ENCODE data around the gene AGBL4. TPM values are rescaled to one million over a fixed set of nuclear protein-coding genes. Genes with fewer than 3 reads are reported as not detected.

AGBL4 gene
- total and polyA plus RNA-seq, 2 of the 13 experiments (the other 11 are each of a cell fraction or from before 2014, with no cell fraction given) = not detected

- TF ChIP-seq HNF4A (CRISPR knock-in tag; IDR thresholded peaks at IDR 0.05) (no peak), HIVEP1 (CRISPR knock-in tag; IDR thresholded peaks at IDR 0.05) (no peak), IKZF5 (CRISPR knock-in tag; IDR thresholded peaks at IDR 0.05) (no peak), ZNF572 (CRISPR knock-in tag; IDR thresholded peaks at IDR 0.05) (no peak)
- H3K27ac ChIP-seq (ENCODE audit: extremely low read length, insufficient read depth, low read length) = no peak overlapping the region
- peaks cover 34% of the 10 kb centered on the region for H3K4me1 ChIP-seq (ENCODE audit: insufficient read depth, low read length)
- 86% methylated on average over 1 of the region's 1 CpG for WGBS (ENCODE audit: low lambda C conversion rate)
- no peak for DNase-seq (ENCODE audit: low spot score)
- H3K27me3 ChIP-seq (ENCODE audit: control insufficient read depth in 1 of 2, insufficient read depth in 2 of 2, low read length in 2 of 2) = no peaks in the 10 kb centered on the region
- no peak for FAIRE-seq
- H3K4me2 ChIP-seq (ENCODE audit: low read depth, low read length) = no peak overlapping the region
- no peaks in the 10 kb centered on the region for H3K9me3 ChIP-seq (ENCODE audit: low read length)
- intact Hi-C loops (cut with micrococcal nuclease; ENCODE audit: unreplicated experiment) (no loop called here), in situ Hi-C loops (cut with HindIII; ENCODE audit: extremely low pct_ligation_motif_present, low pct_unique_long_range_greater_than_20kb) (no loop called here)
- no peak overlapping the region for H2AFZ ChIP-seq (ENCODE audit: low read length)
- no peaks in the 10 kb centered on the region for H4K20me1 ChIP-seq (ENCODE audit: insufficient read depth, low read length)
- no peak overlapping the region for H3K9ac ChIP-seq (ENCODE audit: insufficient read depth, low read depth, low read length)
- H3K36me3 ChIP-seq (replicated peaks in 1 of 2; ENCODE audit: control insufficient read depth in 1 of 2, insufficient read depth in 2 of 2, low read length in 2 of 2) = no peaks in the 10 kb centered on the region
- POLR2A ChIA-PET = interaction anchor here (1.4 kb wide), 1 partner anchor 23 kb away, joined by 4 read pairs; the partner anchor contains the start of gene SPATA6
- H3K4me3 ChIP-seq (replicated peaks in 1 of 3; ENCODE audit: insufficient read depth in 1 of 3, low read depth in 2 of 3, low read length in 3 of 3) = no peak overlapping the region
- CTCF ChIA-PET (ENCODE audit: low intra/inter-chr PET ratio, low total read pairs) = no interaction called here
- no TSS peak for BruUV-seq (replicated peaks)
- ATAC-seq = no peak
- no peaks in the 10 kb centered on the region for H3K79me2 ChIP-seq (ENCODE audit: insufficient read depth, low read length)
These were observed 1528.6 kb downstream of the AGBL4 start for GRCh38 chr1:48495166-48495565.

GRCh38 chr1:48493970-48494769 lies 1529.6 kb downstream of the AGBL4 start:
- CTCF ChIA-PET (ENCODE audit: low intra/inter-chr PET ratio, low total read pairs) = no interaction called here
- H3K9me3 ChIP-seq (ENCODE audit: low read length) = no peaks in the 10 kb centered on the region
- no peaks in the 10 kb centered on the region for H3K27me3 ChIP-seq (ENCODE audit: control insufficient read depth in 1 of 2, insufficient read depth in 2 of 2, low read length in 2 of 2)
- 25% methylated on average over 5 of the region's 5 CpGs for WGBS (ENCODE audit: low lambda C conversion rate)
- peak overlapping the region; percentile 72 for H3K27ac ChIP-seq (ENCODE audit: extremely low read length, insufficient read depth, low read length)
- peak; percentile 95 for ATAC-seq
- H4K20me1 ChIP-seq (ENCODE audit: insufficient read depth, low read length) = no peaks in the 10 kb centered on the region
- no peaks in the 10 kb centered on the region for H3K79me2 ChIP-seq (ENCODE audit: insufficient read depth, low read length)
- peak overlapping the region; percentile 80 for H3K4me2 ChIP-seq (ENCODE audit: low read depth, low read length)
- TSS peak; percentile 79 for BruUV-seq (replicated peaks)
- H3K36me3 ChIP-seq (replicated peaks in 1 of 2; ENCODE audit: control insufficient read depth in 1 of 2, insufficient read depth in 2 of 2, low read length in 2 of 2) = no peaks in the 10 kb centered on the region
- POLR2A ChIA-PET = interaction anchor here (1.4 kb wide), 1 partner anchor 22 kb away, joined by 4 read pairs; the partner anchor contains the start of gene SPATA6
- intact Hi-C loops (cut with micrococcal nuclease; ENCODE audit: unreplicated experiment) (no loop called here), in situ Hi-C loops (cut with HindIII; ENCODE audit: extremely low pct_ligation_motif_present, low pct_unique_long_range_greater_than_20kb) (no loop called here)
- peak overlapping the region in 1 of 3 experiments; percentile 25; a peak in 2 of 6 replicates for H3K4me3 ChIP-seq (replicated peaks in 1 of 3; ENCODE audit: insufficient read depth in 1 of 3, low read depth in 2 of 3, low read length in 3 of 3)
- DNase-seq (ENCODE audit: low spot score) = peak; percentile 89
- peaks cover 34% of the 10 kb centered on the region for H3K4me1 ChIP-seq (ENCODE audit: insufficient read depth, low read length)
- H2AFZ ChIP-seq (ENCODE audit: low read length) = peak overlapping the region; percentile 34
- peak; percentile 92 for FAIRE-seq
- peak overlapping the region; percentile 22 for H3K9ac ChIP-seq (ENCODE audit: insufficient read depth, low read depth, low read length)
- TF ChIP-seq HNF1A (IDR thresholded peaks at IDR 0.05; ENCODE audit: low read depth) = no peak
- peak; percentile 21; the same call in 1 of the 2 replicates for TF ChIP-seq HNF1A (CRISPR knock-in tag; IDR thresholded peaks at IDR 0.05; ENCODE audit: borderline replicate concordance)
- peak; percentile 18; the same call in 1 of the 2 replicates for TF ChIP-seq ZNF331 (CRISPR knock-in tag; IDR thresholded peaks at IDR 0.05)
- no peak for TF ChIP-seq AKAP8 (CRISPR knock-in tag; IDR thresholded peaks at IDR 0.05)
- peak; percentile 62 for TF ChIP-seq KDM6A (CRISPR knock-in tag; IDR thresholded peaks at IDR 0.05; ENCODE audit: low read depth)
- TF ChIP-seq PPARG (CRISPR knock-in tag; conservative IDR thresholded peaks at IDR 0.05) = peak; percentile 95
- TF ChIP-seq RBFOX2 (IDR thresholded peaks at IDR 0.05; ENCODE audit: low read depth, low read length) = 0 out of 2 replicates have a peak, but pooled peaks have one; percentile 30
- peak; percentile 93 to 94 for TF ChIP-seq MAFK (conservative IDR thresholded peaks at IDR 0.05 in 1 of 2, IDR thresholded peaks at IDR 0.05 in 1 of 2; ENCODE audit: low read length in 2 of 2)
